GM13977 (cell line): ENCODE data around the gene KIF21A.

ENCODE experiments used
- DNase-seq: peaks from one replicate; pipeline ENCODE4 v3.0.0; 2012; ENCODE audit warnings: low spot score
- in situ Hi-C: fragments of 300-500 bp; cut with MboI; formaldehyde crosslinking; loops from one replicate; pipeline ENCODE4 v1.12.0; 2022; ENCODE audit warnings: low sequenced_read_pairs, low pct_unique_long_range_greater_than_20kb, mixed read lengths, inconsistent platforms; ENCODE audit not compliant: unreplicated experiment
- TF ChIP-seq, protein P1 (sequence below): IDR thresholded peaks from 2 replicates; pipeline ENCODE4 v1.5.1; 2012; ENCODE audit warnings: mild to moderate bottlenecking, control low read depth; ENCODE audit not compliant: insufficient read depth; ENCODE audit errors: extremely low read depth, missing control alignments

The KIF21A gene

DNA sequence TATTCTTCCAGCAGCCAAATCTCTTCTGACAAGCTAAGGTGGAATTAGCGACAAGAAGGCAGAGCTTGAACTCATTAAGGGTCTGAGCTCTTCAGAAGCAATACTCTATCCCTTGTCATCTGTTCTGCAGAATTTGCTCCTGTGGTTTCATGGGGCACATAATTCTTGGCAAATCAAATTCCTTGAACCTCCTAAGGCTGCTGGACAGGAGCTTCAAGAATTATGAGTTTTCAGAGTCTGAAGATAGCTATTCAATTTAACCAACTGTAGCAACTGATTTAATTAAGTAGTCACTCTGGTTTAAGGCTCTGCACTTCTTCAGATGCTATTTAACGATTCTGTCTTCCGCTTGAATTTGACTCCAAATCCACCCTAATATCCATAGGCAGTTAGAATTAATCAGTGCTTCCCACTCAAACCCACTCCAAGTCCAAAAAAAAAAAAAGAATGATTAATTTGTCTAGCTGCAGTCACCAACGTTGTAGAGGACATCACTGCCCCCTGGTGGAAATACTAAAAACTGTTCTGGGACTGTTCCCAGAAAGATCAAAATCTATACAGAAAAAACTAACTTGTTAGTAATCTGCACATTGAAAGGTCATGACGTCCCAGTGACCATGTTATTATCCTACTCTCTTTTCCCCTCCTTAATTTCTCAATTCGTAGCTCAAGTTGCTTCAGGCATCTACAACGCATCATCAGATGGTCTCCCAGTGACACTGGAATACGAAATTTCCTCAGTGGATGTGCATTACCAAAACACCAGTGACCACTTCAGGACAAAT, 169.9 kb downstream of the KIF21A start:
- TF ChIP-seq, protein P1, sequence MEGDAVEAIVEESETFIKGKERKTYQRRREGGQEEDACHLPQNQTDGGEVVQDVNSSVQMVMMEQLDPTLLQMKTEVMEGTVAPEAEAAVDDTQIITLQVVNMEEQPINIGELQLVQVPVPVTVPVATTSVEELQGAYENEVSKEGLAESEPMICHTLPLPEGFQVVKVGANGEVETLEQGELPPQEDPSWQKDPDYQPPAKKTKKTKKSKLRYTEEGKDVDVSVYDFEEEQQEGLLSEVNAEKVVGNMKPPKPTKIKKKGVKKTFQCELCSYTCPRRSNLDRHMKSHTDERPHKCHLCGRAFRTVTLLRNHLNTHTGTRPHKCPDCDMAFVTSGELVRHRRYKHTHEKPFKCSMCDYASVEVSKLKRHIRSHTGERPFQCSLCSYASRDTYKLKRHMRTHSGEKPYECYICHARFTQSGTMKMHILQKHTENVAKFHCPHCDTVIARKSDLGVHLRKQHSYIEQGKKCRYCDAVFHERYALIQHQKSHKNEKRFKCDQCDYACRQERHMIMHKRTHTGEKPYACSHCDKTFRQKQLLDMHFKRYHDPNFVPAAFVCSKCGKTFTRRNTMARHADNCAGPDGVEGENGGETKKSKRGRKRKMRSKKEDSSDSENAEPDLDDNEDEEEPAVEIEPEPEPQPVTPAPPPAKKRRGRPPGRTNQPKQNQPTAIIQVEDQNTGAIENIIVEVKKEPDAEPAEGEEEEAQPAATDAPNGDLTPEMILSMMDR = peak; percentile 65
- DNase-seq = peak; percentile 14
- in situ Hi-C loops = loop anchor here (25.0 kb wide), 1 partner anchor 936 kb away; no protein-coding TSS in a partner anchor

DNA sequence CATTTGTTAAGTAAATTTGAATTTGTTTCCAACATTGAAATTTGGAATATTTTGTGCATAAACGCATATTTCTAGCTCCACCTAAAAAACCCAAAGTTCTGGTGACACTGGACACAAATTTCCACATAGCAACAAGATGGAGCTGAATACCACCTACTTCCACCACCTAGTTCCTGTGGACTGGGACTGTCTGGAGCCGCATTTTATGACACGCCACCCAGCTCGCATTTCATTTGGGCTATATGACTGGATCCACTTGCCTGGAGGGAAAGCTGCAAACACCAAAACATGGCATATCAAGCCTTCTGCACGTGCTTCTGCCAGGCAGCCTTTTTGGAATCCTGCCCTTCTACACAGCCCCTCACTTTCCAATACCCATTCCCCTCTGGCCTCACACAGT, 173.4 kb downstream of the KIF21A start:
- no peak for DNase-seq
- TF ChIP-seq, protein P1 = no peak
- in situ Hi-C loops = loop anchor here (25.0 kb wide), 1 partner anchor 932 kb away; no protein-coding TSS in a partner anchor

DNA sequence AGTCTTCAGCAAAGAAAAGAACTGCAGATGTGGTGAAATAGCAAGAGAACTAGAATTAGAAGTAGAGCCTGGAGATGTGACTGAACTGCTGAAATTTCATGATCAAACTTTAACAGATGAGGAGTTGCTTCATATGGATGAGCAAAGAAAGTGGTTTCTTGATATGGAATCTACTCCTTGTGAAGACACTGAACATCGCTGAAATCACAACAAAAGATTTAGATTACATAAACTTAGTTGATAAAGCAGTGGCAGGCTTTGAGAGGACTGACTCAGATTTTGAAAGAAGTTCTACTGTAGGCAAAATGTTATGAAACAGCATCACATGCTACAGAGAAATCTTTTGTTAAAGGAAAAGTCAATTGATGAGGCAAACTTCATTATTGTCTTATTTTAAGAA, 175.0 kb downstream of the KIF21A start:
- TF ChIP-seq, protein P1 = no peak
- no peak for DNase-seq
- in situ Hi-C loops = loop anchor here (25.0 kb wide), 1 partner anchor 931 kb away; no protein-coding TSS in a partner anchor

DNA sequence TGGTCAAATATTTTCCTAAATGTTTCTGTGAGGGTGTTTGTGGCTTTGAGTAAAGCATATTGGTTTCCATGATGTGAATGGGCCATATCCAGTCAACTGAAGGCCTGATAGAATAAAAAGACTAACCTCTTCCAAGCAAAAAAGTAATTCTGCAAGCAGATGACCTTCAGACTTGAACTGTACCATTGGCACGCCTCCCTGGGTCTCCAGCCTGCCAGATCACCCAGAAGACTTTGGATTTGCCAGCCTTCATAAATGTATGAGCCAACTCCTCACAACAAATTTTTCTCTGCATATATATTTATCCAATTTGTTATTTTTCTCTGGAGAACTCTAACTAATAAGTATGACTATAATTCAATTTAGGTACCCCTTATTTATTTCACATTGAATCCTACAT, 190.3 kb downstream of the KIF21A start:
- no peak for DNase-seq
- TF ChIP-seq, protein P1 = no peak
- in situ Hi-C loops = loop anchor here (25.0 kb wide), 1 partner anchor 915 kb away; no protein-coding TSS in a partner anchor
